Astrocyte (in vitro differentiated cells and primary cell): ENCODE results near the gene NDOR1.

Experiments used
- EZH2 ChIP-seq: IDR thresholded peaks from 2 replicates; pipeline ENCODE4 v1.6.1; 2012; ENCODE audit warnings: mild to moderate bottlenecking, low read length, inconsistent platforms; ENCODE audit not compliant: insufficient read depth
- TF ChIP-seq, protein P1 (sequence below): IDR thresholded peaks from 2 replicates; pipeline ENCODE4 v1.5.1; 2011; ENCODE audit warnings: low read depth, mild to moderate bottlenecking, inconsistent platforms, low read length, moderate library complexity; ENCODE audit not compliant: insufficient read depth

GRCh38 chr9:137237759-137238726, 32.5 kb downstream of the NDOR1 start:
- TF ChIP-seq, protein P1, sequence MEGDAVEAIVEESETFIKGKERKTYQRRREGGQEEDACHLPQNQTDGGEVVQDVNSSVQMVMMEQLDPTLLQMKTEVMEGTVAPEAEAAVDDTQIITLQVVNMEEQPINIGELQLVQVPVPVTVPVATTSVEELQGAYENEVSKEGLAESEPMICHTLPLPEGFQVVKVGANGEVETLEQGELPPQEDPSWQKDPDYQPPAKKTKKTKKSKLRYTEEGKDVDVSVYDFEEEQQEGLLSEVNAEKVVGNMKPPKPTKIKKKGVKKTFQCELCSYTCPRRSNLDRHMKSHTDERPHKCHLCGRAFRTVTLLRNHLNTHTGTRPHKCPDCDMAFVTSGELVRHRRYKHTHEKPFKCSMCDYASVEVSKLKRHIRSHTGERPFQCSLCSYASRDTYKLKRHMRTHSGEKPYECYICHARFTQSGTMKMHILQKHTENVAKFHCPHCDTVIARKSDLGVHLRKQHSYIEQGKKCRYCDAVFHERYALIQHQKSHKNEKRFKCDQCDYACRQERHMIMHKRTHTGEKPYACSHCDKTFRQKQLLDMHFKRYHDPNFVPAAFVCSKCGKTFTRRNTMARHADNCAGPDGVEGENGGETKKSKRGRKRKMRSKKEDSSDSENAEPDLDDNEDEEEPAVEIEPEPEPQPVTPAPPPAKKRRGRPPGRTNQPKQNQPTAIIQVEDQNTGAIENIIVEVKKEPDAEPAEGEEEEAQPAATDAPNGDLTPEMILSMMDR, result no peak
- no peak for TF ChIP-seq EZH2
